Measurements from ENCODE around the gene INPP4A. TPM values are rescaled to one million over a fixed set of nuclear protein-coding genes. Genes with fewer than 3 reads are reported as not detected.

Gene INPP4A
- total and polyA plus RNA-seq, 2 of the 13 experiments (the other 11 are each of a cell fraction or from before 2014, with no cell fraction given): 10.1 to 10.9 TPM

GRCh38 chr2:98583816-98584618 lies 139.4 kb downstream of the INPP4A start (continued):
- TF ChIP-seq AKNA (CRISPR knock-in tag; IDR thresholded peaks at IDR 0.05; ENCODE audit: borderline replicate concordance) (no peak), MEIS2 (CRISPR knock-in tag; IDR thresholded peaks at IDR 0.05) (0 out of 2 replicates have a peak, but pooled peaks have one; percentile 18), ZNF17 (CRISPR knock-in tag; IDR thresholded peaks at IDR 0.05) (no peak), ZNF354B (CRISPR knock-in tag; IDR thresholded peaks at IDR 0.05) (no peak), EHMT2 (IDR thresholded peaks at IDR 0.05; ENCODE audit: borderline replicate concordance, low read depth, low read length) (peak; percentile 80; the same call in 1 of the 2 replicates), ZBTB25 (CRISPR knock-in tag; IDR thresholded peaks at IDR 0.05) (no peak), EED (CRISPR knock-in tag; IDR thresholded peaks at IDR 0.05) (no peak), NR1H2 (CRISPR knock-in tag; IDR thresholded peaks at IDR 0.05; ENCODE audit: borderline replicate concordance, low read depth) (no peak), ZNF143 (CRISPR knock-in tag; IDR thresholded peaks at IDR 0.05) (peak; percentile 45; the same call in 1 of the 2 replicates), ZNF205 (CRISPR knock-in tag; IDR thresholded peaks at IDR 0.05) (peak; percentile 43; the same call in 1 of the 2 replicates), HOXA7 (CRISPR knock-in tag; IDR thresholded peaks at IDR 0.05) (no peak), ZFY (CRISPR knock-in tag; IDR thresholded peaks at IDR 0.05) (peak; percentile 81), POLR2G (IDR thresholded peaks at IDR 0.05; ENCODE audit: low read depth, low read length) (peak; percentile 73), DMTF1 (CRISPR knock-in tag; IDR thresholded peaks at IDR 0.05) (no peak), SRSF4 (IDR thresholded peaks at IDR 0.05; ENCODE audit: low read depth, low read length, poor library complexity, severe bottlenecking) (no peak), ZNF569 (CRISPR knock-in tag; IDR thresholded peaks at IDR 0.05; ENCODE audit: borderline replicate concordance) (no peak), HNRNPH1 (optimal IDR thresholded peaks at IDR 0.05; ENCODE audit: low read depth, low read length) (no peak), CEBPB (IDR thresholded peaks at IDR 0.05; ENCODE audit: borderline replicate concordance, low read depth, low read length) (peak; percentile 12; the same call in 1 of the 2 replicates), ZNF432 (CRISPR knock-in tag; IDR thresholded peaks at IDR 0.05; ENCODE audit: borderline replicate concordance) (peak; percentile 73; the same call in 1 of the 2 replicates), ZNF274 (CRISPR knock-in tag; IDR thresholded peaks at IDR 0.05) (peak; percentile 49; the same call in 1 of the 2 replicates), KDM4B (CRISPR knock-in tag; IDR thresholded peaks at IDR 0.05) (peak; percentile 65; the same call in 1 of the 2 replicates), ZNF780A (CRISPR knock-in tag; IDR thresholded peaks at IDR 0.05) (0 out of 2 replicates have a peak, but pooled peaks have one; percentile 79)
